SK-N-SH (cell line): ENCODE measurements around the gene PRIM1. TPM values are rescaled to one million over a fixed set of nuclear protein-coding genes. Genes with fewer than 3 reads are reported as not detected.

ENCODE experiments used
- CTCF ChIA-PET: fragments of 300-600, 350-600 bp; formaldehyde crosslinking; extraction: SDS; loops from one replicate; lab custom pipeline; 2021; lab: Yijun Ruan, JAX
- POLR2A ChIA-PET: fragments of 350-600 bp; sonication (Branson Sonifier 250); formaldehyde crosslinking; extraction: SDS; loops from one replicate; lab custom pipeline; 2020; ENCODE audit warnings: antibody characterized with exemption, inconsistent platforms; lab: Yijun Ruan, JAX
- DNase-seq: peaks from one replicate; pipeline ENCODE4 v3.0.0; 2012
- H2AFZ ChIP-seq: fragments of 200-600 bp; sonication (generic); 2 replicates; pipeline ENCODE4 v1.8.1; 2016; ENCODE audit warnings: antibody characterized with exemption, mild to moderate bottlenecking, low read depth
- H3F3A ChIP-seq: fragments of 200-600 bp; sonication (generic); replicated peaks from 2 replicates; pipeline ENCODE3; 2016; ENCODE audit warnings: antibody characterized with exemption, mild to moderate bottlenecking; ENCODE audit not compliant: insufficient read depth
- H3K27ac ChIP-seq, 2 experiments: fragments of 200-500 bp in 1 of 2; fragments of 200-600 bp in 1 of 2; sonication (Bioruptor generic) in 1 of 2; sonication (generic), shearing (Covaris generic) in 1 of 2; 2 replicates each; pipeline versions ENCODE4 v1.5.1 to v1.6.1; 2014 to 2016; ENCODE audit warnings: low read depth in 2 of 2, inconsistent platforms in 1 of 2, low read length in 1 of 2, mild to moderate bottlenecking in 1 of 2, mixed read lengths in 1 of 2
- H3K27me3 ChIP-seq: fragments of 200-600 bp; sonication (generic), shearing (Covaris generic); 2 replicates; pipeline ENCODE4 v1.6.1; 2016; ENCODE audit warnings: mixed run types; ENCODE audit not compliant: insufficient read depth
- H3K36me3 ChIP-seq, 2 experiments: fragments of 200-500 bp in 1 of 2; fragments of 200-600 bp in 1 of 2; sonication (Bioruptor generic) in 1 of 2; sonication (generic) in 1 of 2; replicated peaks in 1 of 2; 2 replicates each; pipeline versions ENCODE3 to v1.5.1; 2014 to 2016; ENCODE audit warnings: low read length in 1 of 2, mild to moderate bottlenecking in 1 of 2; ENCODE audit not compliant: insufficient read depth in 2 of 2, control insufficient read depth in 1 of 2
- H3K4me1 ChIP-seq, 2 experiments: fragments of 200-500 bp in 1 of 2; fragments of 200-600 bp in 1 of 2; sonication (Bioruptor generic) in 1 of 2; sonication (generic), shearing (Covaris generic) in 1 of 2; 2 replicates each; pipeline versions ENCODE4 v1.5.1 to v1.6.1; 2014 to 2016; ENCODE audit warnings: low read depth in 1 of 2, low read length in 1 of 2, mixed run types in 1 of 2; ENCODE audit not compliant: insufficient read depth in 2 of 2, control insufficient read depth in 1 of 2
- H3K4me2 ChIP-seq: fragments of 200-600 bp; sonication (generic), shearing (Covaris generic); 2 replicates; pipeline ENCODE4 v1.6.1; 2017; ENCODE audit warnings: mixed run types
- H3K4me3 ChIP-seq, 2 experiments: fragments of 200-500 bp in 1 of 2; fragments of 200-600 bp in 1 of 2; sonication (Bioruptor generic) in 1 of 2; sonication (generic), shearing (Covaris generic) in 1 of 2; 2 replicates each; pipeline versions ENCODE4 v1.5.1 to v1.8.1; 2014 to 2016; ENCODE audit warnings: low read depth in 2 of 2, inconsistent platforms in 1 of 2, low read length in 1 of 2, mild to moderate bottlenecking in 1 of 2, mixed read lengths in 1 of 2, moderate library complexity in 1 of 2
- H3K79me2 ChIP-seq: fragments of 200-600 bp; sonication (generic); 2 replicates; pipeline ENCODE4 v1.8.1; 2017; ENCODE audit warnings: mild to moderate bottlenecking; ENCODE audit not compliant: insufficient read depth
- H3K9ac ChIP-seq: fragments of 200-600 bp; sonication (generic); 2 replicates; pipeline ENCODE4 v1.6.1; 2017; ENCODE audit warnings: mixed run types
- H3K9me2 ChIP-seq: fragments of 200-600 bp; sonication (generic); 2 replicates; pipeline ENCODE4 v1.6.1; 2017; ENCODE audit warnings: mixed run types
- H3K9me3 ChIP-seq: fragments of 200-600 bp; sonication (generic); 2 replicates; pipeline ENCODE4 v1.6.1; 2017; ENCODE audit warnings: mixed run types, mild to moderate bottlenecking, moderate library complexity
- H4K20me1 ChIP-seq: fragments of 200-600 bp; sonication (generic); 2 replicates; pipeline ENCODE4 v1.6.1; 2017; ENCODE audit warnings: mild to moderate bottlenecking, mixed run types; ENCODE audit not compliant: insufficient read depth
- CHD2 ChIP-seq: fragments of 150-350 bp; IDR thresholded peaks from 2 replicates; pipeline ENCODE4 v1.6.1; 2018; ENCODE audit warnings: low read length; ENCODE audit not compliant: partially characterized antibody
- CTCF ChIP-seq: fragments of 200-600 bp; sonication (generic); IDR thresholded peaks from 2 replicates; pipeline ENCODE4 v1.6.1; 2017; ENCODE audit warnings: antibody characterized with exemption, mild to moderate bottlenecking, moderate library complexity
- EZH2phosphoT487 ChIP-seq: fragments of 200-600 bp; sonication (generic); IDR thresholded peaks from 2 replicates; pipeline ENCODE4 v1.6.1; 2017; ENCODE audit warnings: low read depth, mixed run types, mild to moderate bottlenecking, antibody characterized with exemption, moderate library complexity, borderline replicate concordance
- FOXJ3 ChIP-seq: sonication (generic); formaldehyde crosslinking; IDR thresholded peaks from 2 replicates; pipeline ENCODE4 v1.5.1; 2020; ENCODE audit warnings: mild to moderate bottlenecking, missing genetic modification reagents
- FOXM1 ChIP-seq: IDR thresholded peaks from 2 replicates; pipeline ENCODE4 v1.4.0; 2012; ENCODE audit warnings: low read depth, mild to moderate bottlenecking
- IRF3 ChIP-seq: fragments of 150-350 bp; IDR thresholded peaks from 2 replicates; pipeline ENCODE4 v1.6.1; 2016; ENCODE audit warnings: mild to moderate bottlenecking, low read depth, low read length
- MAX ChIP-seq: IDR thresholded peaks from 2 replicates; pipeline ENCODE4 v1.4.0; 2012; ENCODE audit warnings: low read depth
- MXI1 ChIP-seq: IDR thresholded peaks from 2 replicates; pipeline ENCODE4 v1.6.1; 2012; ENCODE audit warnings: mild to moderate bottlenecking, low read depth, low read length, improper control_type of control experiment
- NFIC ChIP-seq: IDR thresholded peaks from 2 replicates; pipeline ENCODE4 v1.4.0; 2012; ENCODE audit warnings: borderline replicate concordance
- POLR2AphosphoS5 ChIP-seq: IDR thresholded peaks from 2 replicates; pipeline ENCODE4 v1.6.1; 2012; ENCODE audit warnings: low read depth, low read length
- RCOR1 ChIP-seq: fragments of 150-350 bp; IDR thresholded peaks from 2 replicates; pipeline ENCODE4 v1.6.1; 2017; ENCODE audit warnings: antibody characterized with exemption, low read length
- SIN3A ChIP-seq: IDR thresholded peaks from 2 replicates; pipeline ENCODE4 v1.6.1; 2012; ENCODE audit warnings: low read depth, mild to moderate bottlenecking, low read length, moderate library complexity, borderline replicate concordance
- SMC3 ChIP-seq: IDR thresholded peaks from 2 replicates; pipeline ENCODE4 v1.6.1; 2012; ENCODE audit warnings: low read depth, low read length, improper control_type of control experiment
- TAF1 ChIP-seq: IDR thresholded peaks from 2 replicates; pipeline ENCODE4 v1.6.1; 2012; ENCODE audit warnings: low read depth, mild to moderate bottlenecking, low read length, moderate library complexity, borderline replicate concordance
- TEAD4 ChIP-seq: IDR thresholded peaks from 2 replicates; pipeline ENCODE4 v1.4.0; 2012; ENCODE audit warnings: mild to moderate bottlenecking, borderline replicate concordance; ENCODE audit not compliant: insufficient read depth
- USF2 ChIP-seq: fragments of 150-350 bp; IDR thresholded peaks from 2 replicates; pipeline ENCODE4 v1.6.1; 2017; ENCODE audit warnings: antibody characterized with exemption, low read length, low read depth, borderline replicate concordance
- ZBTB33 ChIP-seq: IDR thresholded peaks from 2 replicates; pipeline ENCODE4 v1.4.0; 2012; ENCODE audit warnings: low read depth, borderline replicate concordance
- WGBS: methylation state at CpG from one replicate; pipeline ENCODE4 v1.1.6; 2017; ENCODE audit warnings: low lambda C conversion rate; 5-methylcytosine and 5-hydroxymethylcytosine counted together
- polyA plus RNA-seq, 3 experiments: library from polyadenylated mRNA; depleted of rRNA; stranded (reverse); fragments of >200 nt; gene quantifications; 2 replicates each; pipeline ENCODE4 v1.2.3, GENCODE V29; 2012

The PRIM1 gene
- polyA plus RNA-seq, 1 of the 3 experiments (the other 2 are of a cell fraction): 10.9 TPM

GRCh38 chr12:56688129-56688845, 63.8 kb downstream of the PRIM1 start, which contains the start of gene PTGES3 (continued):
- TF ChIP-seq SIN3A (peak; percentile 74; the same call in 1 of the 2 replicates), EZH2phosphoT487 (no peak), TAF1 (peak; percentile 81), IRF3 (no peak), USF2 (no peak), RCOR1 (no peak), POLR2AphosphoS5 (peak; percentile 88)

GRCh38 chr12:56687223-56688128, 64.6 kb downstream of the PRIM1 start:
- Histone ChIP-seq H3K79me2 (peaks cover 61% of the 10 kb centered on the region), H3K36me3 (peaks cover 0 to 15% of the 10 kb centered on the region in 2 experiments), H3K27ac (peak overlapping the region; percentile 95 to 98), H3K27me3 (no peaks in the 10 kb centered on the region), H3K4me3 (peak overlapping the region; percentile 80 to 100), H3K4me1 (peaks cover 10 to 20% of the 10 kb centered on the region in 2 experiments; a peak in 3 of 4 replicates), H3K9me2 (no peaks in the 10 kb centered on the region), H3F3A (peaks cover 39% of the 10 kb centered on the region), H2AFZ (peak overlapping the region; percentile 59; the same call in 1 of the 2 replicates), H3K4me2 (peak overlapping the region; percentile 100), H4K20me1 (peaks cover 49% of the 10 kb centered on the region), H3K9me3 (no peaks in the 10 kb centered on the region), H3K9ac (peak overlapping the region; percentile 100)
- POLR2A ChIA-PET: interaction anchor here (0.6 to 2.8 kb wide), 4 partner anchors 26 to 557 kb away, joined by 3 to 12 read pairs (median 4); partner anchors contain the start of gene NACA
- 1% methylated on average over 29 of the region's 62 CpGs for WGBS
- TF ChIP-seq TEAD4 (no peak), MAX (peak; percentile 46; the same call in 1 of the 2 replicates), CHD2 (no peak), RCOR1 (no peak), FOXJ3 (no peak), ZBTB33 (no peak), FOXM1 (no peak), NFIC (no peak), SIN3A (peak; percentile 33; the same call in 1 of the 2 replicates), CTCF (no peak), MXI1 (peak; percentile 19), SMC3 (no peak)
- no peak for DNase-seq
- CTCF ChIA-PET: interaction anchor here (1.1 kb wide), 1 partner anchor 51 kb away, joined by 3 read pairs; no protein-coding TSS in a partner anchor
